HEK293 (cell line): ENCODE data around the gene CYP27C1.

ENCODE experiments used
- BCL11A ChIP-seq: fragments of 450-650 bp; formaldehyde crosslinking; IDR thresholded peaks from 2 replicates; pipeline ENCODE4 v1.5.1; 2016; ENCODE audit warnings: low read depth, missing biosample characterization, missing genetic modification characterization
- HOXC10 ChIP-seq: sonication (generic); formaldehyde crosslinking; IDR thresholded peaks from 2 replicates; pipeline ENCODE4 v1.8.1; 2023; ENCODE audit warnings: mild to moderate bottlenecking, missing genetic modification reagents
- OVOL3 ChIP-seq: fragments of 450-650 bp; formaldehyde crosslinking; IDR thresholded peaks from 2 replicates; pipeline ENCODE4 v1.5.1; 2016; ENCODE audit warnings: missing biosample characterization, missing genetic modification characterization
- SCRT1 ChIP-seq: fragments of 450-650 bp; formaldehyde crosslinking; IDR thresholded peaks from 2 replicates; pipeline ENCODE4 v1.5.1; 2016; ENCODE audit warnings: missing biosample characterization, missing genetic modification characterization, borderline replicate concordance
- WT1 ChIP-seq: fragments of 450-650 bp; formaldehyde crosslinking; IDR thresholded peaks from 2 replicates; pipeline ENCODE4 v1.5.1; 2016; ENCODE audit warnings: missing biosample characterization, missing genetic modification characterization
- ZBTB1 ChIP-seq: fragments of 450-650 bp; formaldehyde crosslinking; IDR thresholded peaks from 2 replicates; pipeline ENCODE4 v1.5.1; 2016; ENCODE audit warnings: missing biosample characterization, missing genetic modification characterization
- ZBTB26 ChIP-seq: fragments of 450-650 bp; formaldehyde crosslinking; optimal IDR thresholded peaks from 2 replicates; pipeline ENCODE3; 2016; ENCODE audit warnings: missing biosample characterization, mild to moderate bottlenecking, missing genetic modification characterization
- ZFHX2 ChIP-seq: fragments of 450-650 bp; formaldehyde crosslinking; conservative IDR thresholded peaks from 2 replicates; pipeline ENCODE4 v1.5.1; 2016; ENCODE audit warnings: missing biosample characterization, missing genetic modification characterization
- ZNF138 ChIP-seq: fragments of 450-650 bp; formaldehyde crosslinking; IDR thresholded peaks from 2 replicates; pipeline ENCODE4 v1.5.1; 2016; ENCODE audit warnings: missing biosample characterization, missing genetic modification characterization, borderline replicate concordance
- ZNF155 ChIP-seq: fragments of 450-650 bp; formaldehyde crosslinking; IDR thresholded peaks from 2 replicates; pipeline ENCODE4 v1.5.1; 2016; ENCODE audit warnings: missing biosample characterization, missing genetic modification characterization
- ZNF174 ChIP-seq: fragments of 450-650 bp; formaldehyde crosslinking; IDR thresholded peaks from 2 replicates; pipeline ENCODE4 v1.5.0; 2017; ENCODE audit warnings: missing biosample characterization, mild to moderate bottlenecking, missing genetic modification characterization
- ZNF274 ChIP-seq, 2 experiments: fragments of 200-500 bp in 1 of 2; fragments of 450-650 bp in 1 of 2; sonication (Bioruptor generic) in 1 of 2; formaldehyde crosslinking in 1 of 2; IDR thresholded peaks; 2 replicates each; pipeline versions ENCODE4 v1.5.1 to v1.6.1; 2014 to 2016; ENCODE audit warnings: borderline replicate concordance in 1 of 2, inconsistent platforms in 1 of 2, low read length in 1 of 2, missing biosample characterization in 1 of 2, missing genetic modification characterization in 1 of 2
- ZNF341 ChIP-seq: fragments of 450-650 bp; formaldehyde crosslinking; IDR thresholded peaks from 2 replicates; pipeline ENCODE4; 2016; ENCODE audit warnings: low read depth, missing biosample characterization, missing genetic modification characterization
- ZNF391 ChIP-seq: fragments of 450-650 bp; formaldehyde crosslinking; IDR thresholded peaks from 2 replicates; pipeline ENCODE4 v1.5.1; 2016; ENCODE audit warnings: low read depth, missing biosample characterization, missing genetic modification characterization, borderline replicate concordance
- ZNF473 ChIP-seq: fragments of 450-650 bp; formaldehyde crosslinking; IDR thresholded peaks from 2 replicates; pipeline ENCODE4 v1.5.1; 2017; ENCODE audit warnings: missing biosample characterization, missing genetic modification characterization
- ZNF560 ChIP-seq: fragments of 450-650 bp; formaldehyde crosslinking; IDR thresholded peaks from 2 replicates; pipeline ENCODE4 v1.5.1; 2017; ENCODE audit warnings: missing biosample characterization, missing genetic modification characterization, borderline replicate concordance
- ZNF600 ChIP-seq: fragments of 450-650 bp; formaldehyde crosslinking; IDR thresholded peaks from 2 replicates; pipeline ENCODE4 v1.5.1; 2016; ENCODE audit warnings: missing biosample characterization, missing genetic modification characterization
- ZNF629 ChIP-seq: fragments of 450-650 bp; formaldehyde crosslinking; IDR thresholded peaks from 2 replicates; pipeline ENCODE4 v1.5.1; 2017; ENCODE audit warnings: missing biosample characterization, missing genetic modification characterization
- ZNF701 ChIP-seq: fragments of 450-650 bp; formaldehyde crosslinking; IDR thresholded peaks from 2 replicates; pipeline ENCODE4 v1.5.1; 2016; ENCODE audit warnings: missing biosample characterization, missing genetic modification characterization
- ZNF707 ChIP-seq: fragments of 450-650 bp; formaldehyde crosslinking; IDR thresholded peaks from 2 replicates; pipeline ENCODE4 v1.5.1; 2016; ENCODE audit warnings: missing biosample characterization, missing genetic modification characterization
- ZNF747 ChIP-seq: fragments of 450-650 bp; formaldehyde crosslinking; IDR thresholded peaks from 2 replicates; pipeline ENCODE4 v1.5.1; 2016; ENCODE audit warnings: missing biosample characterization, missing genetic modification characterization
- TF ChIP-seq, protein P1 (sequence below): fragments of 450-650 bp; formaldehyde crosslinking; IDR thresholded peaks from 2 replicates; pipeline ENCODE4 v1.5.1; 2017; ENCODE audit warnings: missing biosample characterization, missing genetic modification characterization
- TF ChIP-seq, protein P2 (sequence below): fragments of 450-650 bp; formaldehyde crosslinking; IDR thresholded peaks from 2 replicates; pipeline ENCODE4 v1.5.1; 2017; ENCODE audit warnings: missing biosample characterization, missing genetic modification characterization
- TF ChIP-seq, protein P3 (sequence below): fragments of 450-650 bp; formaldehyde crosslinking; IDR thresholded peaks from 2 replicates; pipeline ENCODE4 v1.5.1; 2016; ENCODE audit warnings: missing biosample characterization, missing genetic modification characterization
- TF ChIP-seq, protein P4 (sequence below): fragments of 450-650 bp; formaldehyde crosslinking; IDR thresholded peaks from 2 replicates; pipeline ENCODE4 v1.5.1; 2016; ENCODE audit warnings: missing biosample characterization, missing genetic modification characterization

Gene CYP27C1

DNA sequence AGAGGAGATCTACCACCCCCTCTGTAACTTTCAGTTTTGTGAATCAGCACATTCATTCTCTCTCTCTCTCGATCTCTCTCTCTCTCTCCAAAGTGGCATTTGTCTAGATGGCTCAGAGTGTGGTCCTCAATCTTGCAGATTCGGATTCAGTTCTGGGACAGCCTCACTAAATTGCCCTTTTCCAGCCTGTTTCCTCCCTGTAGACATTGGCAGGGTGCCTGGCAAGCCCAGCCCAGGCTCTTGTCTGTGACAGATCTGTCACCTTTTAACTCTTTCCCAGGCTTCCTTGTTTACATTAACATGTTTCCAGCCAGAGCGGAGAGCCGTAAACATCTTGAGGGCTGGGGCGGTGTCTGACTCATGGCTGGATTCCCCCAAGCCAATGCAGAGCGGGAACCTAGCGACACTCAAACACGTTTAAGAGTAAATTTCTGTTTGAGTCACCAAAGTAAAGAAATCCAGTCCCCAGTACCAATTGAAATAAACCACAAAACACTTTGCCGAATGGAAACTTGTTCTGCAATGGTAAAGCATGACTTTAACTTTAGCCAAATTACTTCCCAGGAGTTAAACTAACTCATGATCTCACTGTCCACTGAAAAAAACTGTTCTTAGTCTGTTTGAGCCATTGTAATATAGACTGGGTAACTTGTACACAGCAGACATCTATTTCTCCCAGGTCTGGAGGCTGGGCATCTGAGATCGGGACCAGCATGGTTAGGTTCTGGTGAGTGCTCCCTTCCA lies 6.6 kb upstream of the CYP27C1 start (continued):
- TF ChIP-seq ZNF341 (no peak), ZNF473 (tag by site-specific recombination) (no peak), WT1 (peak; percentile 66), ZBTB26 (tag by site-specific recombination) (no peak), ZNF560 (no peak), ZNF155 (tag by site-specific recombination) (no peak), OVOL3 (tag by site-specific recombination) (no peak), ZNF707 (no peak), ZFHX2 (tag by site-specific recombination) (no peak), ZNF747 (no peak), HOXC10 (no peak), ZBTB1 (tag by site-specific recombination) (no peak), ZNF274 (IDR thresholded peaks at IDR 0.05; ENCODE audit: low read length) (no peak), ZNF274 (tag by site-specific recombination; IDR thresholded peaks at IDR 0.05; ENCODE audit: borderline replicate concordance) (no peak), ZNF629 (tag by site-specific recombination) (peak; percentile 85), ZNF138 (tag by site-specific recombination) (no peak), SCRT1 (tag by site-specific recombination) (no peak), BCL11A (no peak), ZNF174 (no peak), ZNF600 (tag by site-specific recombination) (peak; percentile 74; the same call in 1 of the 2 replicates), ZNF391 (tag by site-specific recombination) (peak; percentile 55; the same call in 1 of the 2 replicates), ZNF701 (tag by site-specific recombination) (no peak)
- TF ChIP-seq, protein P1, sequence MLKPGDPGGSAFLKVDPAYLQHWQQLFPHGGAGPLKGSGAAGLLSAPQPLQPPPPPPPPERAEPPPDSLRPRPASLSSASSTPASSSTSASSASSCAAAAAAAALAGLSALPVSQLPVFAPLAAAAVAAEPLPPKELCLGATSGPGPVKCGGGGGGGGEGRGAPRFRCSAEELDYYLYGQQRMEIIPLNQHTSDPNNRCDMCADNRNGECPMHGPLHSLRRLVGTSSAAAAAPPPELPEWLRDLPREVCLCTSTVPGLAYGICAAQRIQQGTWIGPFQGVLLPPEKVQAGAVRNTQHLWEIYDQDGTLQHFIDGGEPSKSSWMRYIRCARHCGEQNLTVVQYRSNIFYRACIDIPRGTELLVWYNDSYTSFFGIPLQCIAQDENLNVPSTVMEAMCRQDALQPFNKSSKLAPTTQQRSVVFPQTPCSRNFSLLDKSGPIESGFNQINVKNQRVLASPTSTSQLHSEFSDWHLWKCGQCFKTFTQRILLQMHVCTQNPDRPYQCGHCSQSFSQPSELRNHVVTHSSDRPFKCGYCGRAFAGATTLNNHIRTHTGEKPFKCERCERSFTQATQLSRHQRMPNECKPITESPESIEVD = peak; percentile 98
- TF ChIP-seq, protein P2, sequence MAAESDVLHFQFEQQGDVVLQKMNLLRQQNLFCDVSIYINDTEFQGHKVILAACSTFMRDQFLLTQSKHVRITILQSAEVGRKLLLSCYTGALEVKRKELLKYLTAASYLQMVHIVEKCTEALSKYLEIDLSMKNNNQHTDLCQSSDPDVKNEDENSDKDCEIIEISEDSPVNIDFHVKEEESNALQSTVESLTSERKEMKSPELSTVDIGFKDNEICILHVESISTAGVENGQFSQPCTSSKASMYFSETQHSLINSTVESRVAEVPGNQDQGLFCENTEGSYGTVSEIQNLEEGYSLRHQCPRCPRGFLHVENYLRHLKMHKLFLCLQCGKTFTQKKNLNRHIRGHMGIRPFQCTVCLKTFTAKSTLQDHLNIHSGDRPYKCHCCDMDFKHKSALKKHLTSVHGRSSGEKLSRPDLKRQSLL = no peak
- TF ChIP-seq, protein P3, sequence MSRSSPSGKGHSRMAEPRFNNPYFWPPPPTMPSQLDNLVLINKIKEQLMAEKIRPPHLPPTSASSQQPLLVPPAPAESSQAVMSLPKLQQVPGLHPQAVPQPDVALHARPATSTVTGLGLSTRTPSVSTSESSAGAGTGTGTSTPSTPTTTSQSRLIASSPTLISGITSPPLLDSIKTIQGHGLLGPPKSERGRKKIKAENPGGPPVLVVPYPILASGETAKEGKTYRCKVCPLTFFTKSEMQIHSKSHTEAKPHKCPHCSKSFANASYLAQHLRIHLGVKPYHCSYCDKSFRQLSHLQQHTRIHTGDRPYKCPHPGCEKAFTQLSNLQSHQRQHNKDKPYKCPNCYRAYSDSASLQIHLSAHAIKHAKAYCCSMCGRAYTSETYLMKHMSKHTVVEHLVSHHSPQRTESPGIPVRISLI (tag by site-specific recombination) = no peak
- TF ChIP-seq, protein P4, sequence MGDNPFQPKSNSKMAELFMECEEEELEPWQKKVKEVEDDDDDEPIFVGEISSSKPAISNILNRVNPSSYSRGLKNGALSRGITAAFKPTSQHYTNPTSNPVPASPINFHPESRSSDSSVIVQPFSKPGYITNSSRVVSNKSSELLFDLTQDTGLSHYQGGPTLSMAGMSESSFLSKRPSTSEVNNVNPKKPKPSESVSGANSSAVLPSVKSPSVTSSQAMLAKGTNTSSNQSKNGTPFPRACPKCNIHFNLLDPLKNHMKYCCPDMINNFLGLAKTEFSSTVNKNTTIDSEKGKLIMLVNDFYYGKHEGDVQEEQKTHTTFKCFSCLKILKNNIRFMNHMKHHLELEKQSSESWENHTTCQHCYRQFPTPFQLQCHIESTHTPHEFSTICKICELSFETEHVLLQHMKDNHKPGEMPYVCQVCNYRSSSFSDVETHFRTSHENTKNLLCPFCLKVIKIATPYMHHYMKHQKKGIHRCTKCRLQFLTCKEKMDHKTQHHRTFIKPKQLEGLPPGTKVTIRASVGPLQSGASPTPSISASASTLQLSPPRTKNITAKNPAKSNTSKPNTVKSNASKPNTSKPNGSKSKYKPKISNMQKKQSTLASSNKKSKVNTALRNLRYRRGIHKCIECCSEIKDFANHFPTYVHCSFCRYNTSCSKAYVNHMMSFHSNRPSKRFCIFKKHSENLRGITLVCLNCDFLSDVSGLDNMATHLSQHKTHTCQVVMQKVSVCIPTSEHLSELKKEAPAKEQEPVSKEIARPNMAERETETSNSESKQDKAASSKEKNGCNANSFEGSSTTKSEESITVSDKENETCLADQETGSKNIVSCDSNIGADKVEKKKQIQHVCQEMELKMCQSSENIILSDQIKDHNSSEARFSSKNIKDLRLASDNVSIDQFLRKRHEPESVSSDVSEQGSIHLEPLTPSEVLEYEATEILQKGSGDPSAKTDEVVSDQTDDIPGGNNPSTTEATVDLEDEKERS (tag by site-specific recombination) = no peak
